HCT116 (cell line): ENCODE data around the gene GFY. TPM values are rescaled to one million over a fixed set of nuclear protein-coding genes. Genes with fewer than 3 reads are reported as not detected.

Source experiments
- ATAC-seq: fragments of 200-7000 bp; cut with Tn5 transposase; 2 replicates; pipeline ENCODE4 v1.9.1; 2020; ENCODE audit warnings: mild to moderate bottlenecking, moderate library complexity
- BruUV-seq: library from RNA; stranded (reverse); fragments of 400-500 nt; replicated peaks from 2 replicates; lab custom pipeline; 2021; lab: Mats Ljungman, UMichigan
- CTCF ChIA-PET: fragments of 300-600 bp; sonication (Branson Sonifier 250); formaldehyde crosslinking; loops from one replicate; lab custom pipeline; 2021; ENCODE audit warnings: antibody characterized with exemption; lab: Charles Lee
- POLR2A ChIA-PET: fragments of 300-600, 350-600 bp; sonication (Branson Sonifier 250); formaldehyde crosslinking; loops from one replicate; lab custom pipeline; 2021; ENCODE audit warnings: antibody characterized with exemption; lab: Charles Lee
- RAD21 ChIA-PET, 2 experiments: fragments of 300-600 bp; sonication (Branson Sonifier 250); formaldehyde crosslinking; loops; one replicate each; lab custom pipeline; 2023; ENCODE audit warnings: low total read pairs in 2 of 2; ENCODE audit not compliant: uncharacterized antibody in 2 of 2, unreplicated experiment in 2 of 2, low non-redundant PET in 1 of 2; lab: Charles Lee
- DNase-seq: peaks from one replicate; pipeline ENCODE4 v3.0.0-alpha.2; 2010; ENCODE audit warnings: low read depth, low spot score
- H2AFZ ChIP-seq: fragments of 200-600 bp; shearing (Covaris generic), sonication (generic); 2 replicates; pipeline ENCODE4 v1.6.1; 2017; ENCODE audit warnings: low read depth, mixed run types, mixed read lengths, antibody characterized with exemption, low read length; ENCODE audit not compliant: poor library complexity, severe bottlenecking
- H3K27ac ChIP-seq: 2 replicates; pipeline ENCODE4 v1.5.1; 2012; ENCODE audit warnings: low read depth, low read length
- H3K27me3 ChIP-seq: fragments of 200-600 bp; sonication (generic); 2 replicates; pipeline ENCODE4 v1.6.1; 2016; ENCODE audit warnings: mixed run types, low read length, mixed read lengths; ENCODE audit not compliant: insufficient read depth
- H3K36me3 ChIP-seq, 2 experiments: fragments of 200-500 bp in 1 of 2; fragments of 200-600 bp in 1 of 2; sonication (Bioruptor generic) in 1 of 2; sonication (generic) in 1 of 2; 2 replicates each; pipeline versions ENCODE4 v1.5.1 to v1.6.1; 2014 to 2016; ENCODE audit warnings: low read length in 2 of 2, inconsistent platforms in 1 of 2, mixed read lengths in 1 of 2, mixed run types in 1 of 2; ENCODE audit not compliant: insufficient read depth in 2 of 2, control insufficient read depth in 1 of 2
- H3K4me1 ChIP-seq, 2 experiments: fragments of 200-600 bp in 1 of 2; sonication (generic) in 1 of 2; 2 replicates each; pipeline versions ENCODE4 v1.5.1 to v1.6.1; 2012 to 2017; ENCODE audit warnings: low read length in 2 of 2, inconsistent platforms in 1 of 2, mild to moderate bottlenecking in 1 of 2, mixed read lengths in 1 of 2, mixed run types in 1 of 2, moderate library complexity in 1 of 2; ENCODE audit not compliant: insufficient read depth in 2 of 2, control insufficient read depth in 1 of 2
- H3K4me2 ChIP-seq: fragments of 200-600 bp; sonication (generic); 2 replicates; pipeline ENCODE4 v1.6.1; 2017; ENCODE audit warnings: mixed run types, low read length, mixed read lengths
- H3K4me3 ChIP-seq, 2 experiments: fragments of 200-600 bp in 1 of 2; sonication (generic) in 1 of 2; replicated peaks in 1 of 2; 2 replicates each; pipeline ENCODE4 v1.5.1; 2011 to 2016; ENCODE audit warnings: low read length in 2 of 2, control low read depth in 1 of 2, low read depth in 1 of 2, mild to moderate bottlenecking in 1 of 2, mixed read lengths in 1 of 2, mixed run types in 1 of 2
- H3K79me2 ChIP-seq: fragments of 200-600 bp; sonication (generic); 2 replicates; pipeline ENCODE4 v1.6.1; 2017; ENCODE audit warnings: mild to moderate bottlenecking, mixed run types, low read length, moderate library complexity, mixed read lengths; ENCODE audit not compliant: insufficient read depth
- H3K9ac ChIP-seq: fragments of 200-600 bp; sonication (generic); 2 replicates; pipeline ENCODE4 v1.6.1; 2016; ENCODE audit warnings: low read length, mixed read lengths
- H3K9me2 ChIP-seq: fragments of 200-600 bp; sonication (generic), shearing (Covaris generic); 2 replicates; pipeline ENCODE4 v1.6.1; 2017; ENCODE audit warnings: mixed run types, mild to moderate bottlenecking, moderate library complexity; ENCODE audit not compliant: insufficient read depth
- H3K9me3 ChIP-seq, 2 experiments: fragments of 200-500 bp in 1 of 2; fragments of 200-600 bp in 1 of 2; sonication (Bioruptor generic) in 1 of 2; sonication (generic) in 1 of 2; 2 replicates each; pipeline ENCODE4 v1.6.1; 2014 to 2017; ENCODE audit warnings: low read length in 2 of 2, mixed read lengths in 2 of 2, inconsistent platforms in 1 of 2, low read depth in 1 of 2, mild to moderate bottlenecking in 1 of 2, mixed run types in 1 of 2, moderate library complexity in 1 of 2; ENCODE audit not compliant: control insufficient read depth in 1 of 2, insufficient read depth in 1 of 2
- H4K20me1 ChIP-seq: fragments of 200-600 bp; sonication (generic), shearing (Covaris generic); 2 replicates; pipeline ENCODE4 v1.6.1; 2017; ENCODE audit warnings: mixed run types, mild to moderate bottlenecking, moderate library complexity; ENCODE audit not compliant: insufficient read depth
- CBX3 ChIP-seq: IDR thresholded peaks from 2 replicates; pipeline ENCODE4 v1.6.1; 2012; ENCODE audit warnings: low read depth
- EGR1 ChIP-seq: IDR thresholded peaks from 2 replicates; pipeline ENCODE4 v1.6.1; 2012; ENCODE audit warnings: low read depth
- ELF1 ChIP-seq: IDR thresholded peaks from 2 replicates; pipeline ENCODE4 v1.6.1; 2012; ENCODE audit warnings: low read depth, borderline replicate concordance
- EZH2 ChIP-seq: fragments of 200-600 bp; sonication (generic); IDR thresholded peaks from 2 replicates; pipeline ENCODE4 v1.6.1; 2017; ENCODE audit warnings: antibody characterized with exemption, mixed run types
- EZH2phosphoT487 ChIP-seq: fragments of 200-600 bp; IDR thresholded peaks from 2 replicates; pipeline ENCODE4 v1.6.1; 2018; ENCODE audit warnings: antibody characterized with exemption, borderline replicate concordance
- POLR2A ChIP-seq: IDR thresholded peaks from 2 replicates; pipeline ENCODE4 v1.7.0; 2011; ENCODE audit warnings: borderline replicate concordance; ENCODE audit not compliant: insufficient read depth, insufficient read length; ENCODE audit errors: extremely low read depth
- RAD21 ChIP-seq: IDR thresholded peaks from 2 replicates; pipeline ENCODE4 v1.6.1; 2012; ENCODE audit warnings: low read depth, mild to moderate bottlenecking
- SIN3A ChIP-seq: IDR thresholded peaks from 2 replicates; pipeline ENCODE4 v1.6.1; 2012; ENCODE audit warnings: low read depth
- SRF ChIP-seq: IDR thresholded peaks from 2 replicates; pipeline ENCODE4 v1.6.1; 2012; ENCODE audit warnings: low read depth
- ZFX ChIP-seq: fragments of 450-650 bp; IDR thresholded peaks from 2 replicates; pipeline ENCODE4 v1.6.1; 2017
- ZNF274 ChIP-seq: fragments of 200-500 bp; sonication (Bioruptor generic); IDR thresholded peaks from 2 replicates; pipeline ENCODE4 v1.6.1; 2014; ENCODE audit warnings: mild to moderate bottlenecking, low read depth, low read length, inconsistent platforms
- intact Hi-C: fragments of 100-400 bp; cut with micrococcal nuclease; formaldehyde crosslinking; loops from 2 replicates; pipeline ENCODE4 v1.10.0; 2022
- total RNA-seq: library from RNA; stranded (reverse); gene quantifications from one replicate; pipeline ENCODE4 v1.2.1, GENCODE V29; 2021; ENCODE audit not compliant: unreplicated experiment
- TF ChIP-seq, protein P1 (sequence below): IDR thresholded peaks from 2 replicates; pipeline ENCODE4 v1.6.1; 2012

The GFY gene
- total RNA-seq, 1 experiment from 2014 or later = 2.6 TPM

- Histone ChIP-seq H2AFZ (no peak overlapping the region), H3K9me3 (no peaks in the 10 kb centered on the region), H4K20me1 (no peaks in the 10 kb centered on the region), H3K4me2 (no peak overlapping the region), H3K27me3 (no peaks in the 10 kb centered on the region), H3K27ac (no peak overlapping the region; the same call in 1 of the 2 replicates), H3K4me3 (no peak overlapping the region), H3K9me2 (no peaks in the 10 kb centered on the region), H3K9ac (no peak overlapping the region), H3K79me2 (no peaks in the 10 kb centered on the region), H3K4me1 (peaks cover 24 to 32% of the 10 kb centered on the region in 2 experiments), H3K36me3 (no peaks in the 10 kb centered on the region; a peak in 1 of 4 replicates)
- POLR2A ChIA-PET = no interaction called here
- RAD21 ChIA-PET = no interaction called here
- DNase-seq (no peak), ATAC-seq (no peak)
- CTCF ChIA-PET = no interaction called here
- BruUV-seq = no TSS peak
- intact Hi-C loops = no loop called here
- no peak for TF ChIP-seq ZFX
- TF ChIP-seq SRF = no peak
- TF ChIP-seq ZNF274 = no peak
- TF ChIP-seq EZH2 = no peak
- TF ChIP-seq ELF1 = no peak
- TF ChIP-seq RAD21 = no peak
- TF ChIP-seq POLR2A = no peak
Observed at GRCh38 chr19:49468199-49468598, 43.0 kb downstream of the GFY start.

GRCh38 chr19:49468746-49469447 lies 43.7 kb downstream of the GFY start:
- ATAC-seq (peak; percentile 61), DNase-seq (no peak)
- POLR2A ChIA-PET = interaction anchor here (1.3 kb wide), 1 partner anchor 16 kb away, joined by 4 read pairs; the partner anchor contains the start of gene ALDH16A1
- H3K9ac ChIP-seq = no peak overlapping the region
- RAD21 ChIA-PET = interaction anchor here in 1 of 2 experiments (0.5 kb wide), 1 partner anchor 73 kb away, joined by 4 read pairs; no protein-coding TSS in a partner anchor
- no peak for TF ChIP-seq CBX3
- TF ChIP-seq EGR1 = no peak
- TF ChIP-seq ZFX = no peak
- TF ChIP-seq, protein P1, sequence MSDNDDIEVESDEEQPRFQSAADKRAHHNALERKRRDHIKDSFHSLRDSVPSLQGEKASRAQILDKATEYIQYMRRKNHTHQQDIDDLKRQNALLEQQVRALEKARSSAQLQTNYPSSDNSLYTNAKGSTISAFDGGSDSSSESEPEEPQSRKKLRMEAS = no peak
- TF ChIP-seq POLR2A = no peak
- no peak for TF ChIP-seq RAD21
- no peak for TF ChIP-seq SRF
- no peak for TF ChIP-seq EZH2phosphoT487
- TF ChIP-seq SIN3A = no peak
- TF ChIP-seq, all 23 proteins: peak for 0
- Histone ChIP-seq H4K20me1 (no peaks in the 10 kb centered on the region), H3K27ac (no peak overlapping the region; the same call in 1 of the 2 replicates), H2AFZ (no peak overlapping the region), H3K4me3 (no peak overlapping the region), H3K36me3 (no peaks in the 10 kb centered on the region; a peak in 1 of 4 replicates), H3K9me3 (no peaks in the 10 kb centered on the region), H3K4me1 (peaks cover 28 to 39% of the 10 kb centered on the region in 2 experiments), H3K9me2 (no peaks in the 10 kb centered on the region), H3K79me2 (no peaks in the 10 kb centered on the region), H3K4me2 (0 out of 2 replicates have a peak overlapping the region, but pooled peaks have one; percentile 5), H3K27me3 (no peaks in the 10 kb centered on the region)
- CTCF ChIA-PET = interaction anchor here (1.1 kb wide), 1 partner anchor 24 kb away, joined by 3 read pairs; no protein-coding TSS in a partner anchor
- no TSS peak for BruUV-seq
- intact Hi-C loops = no loop called here
